Non-pigmented ciliary epithelial cell (primary cell): ENCODE results near the gene TAF7L.

Experiments used
- DNase-seq: peaks from one replicate; pipeline ENCODE4 v3.0.0-alpha.2; 2010; ENCODE audit warnings: low read depth

The TAF7L gene

DNA sequence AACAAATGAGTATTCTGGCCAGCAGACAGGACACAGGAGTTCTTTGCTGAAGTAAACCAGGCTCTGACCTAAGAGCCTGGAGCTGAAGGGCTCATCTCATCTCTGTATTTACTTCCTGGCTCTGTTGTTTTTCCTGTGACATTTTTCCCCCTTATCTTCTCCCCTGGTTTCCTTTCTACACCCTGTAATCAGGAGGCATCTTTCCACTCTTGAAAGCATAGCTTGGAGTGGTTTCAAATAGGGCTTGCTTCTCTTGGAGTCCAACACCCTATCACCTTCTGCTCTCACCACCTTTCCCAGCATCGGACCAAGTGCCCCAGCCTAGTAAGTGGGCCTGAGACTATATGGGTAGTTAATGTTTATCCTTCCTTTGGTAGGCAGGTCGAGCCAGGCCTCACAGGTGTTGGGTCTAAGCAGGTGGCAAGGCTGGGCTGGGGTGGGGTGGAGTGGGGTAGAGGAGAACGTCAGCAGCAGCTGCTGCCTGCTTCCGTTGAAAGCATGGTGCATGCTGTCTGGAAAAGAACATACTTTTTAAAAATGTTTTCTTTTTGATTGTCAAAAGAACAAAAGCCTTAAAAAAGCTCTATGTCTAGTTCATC lies 70.4 kb downstream of the TAF7L start:
- DNase-seq, result no peak

DNA sequence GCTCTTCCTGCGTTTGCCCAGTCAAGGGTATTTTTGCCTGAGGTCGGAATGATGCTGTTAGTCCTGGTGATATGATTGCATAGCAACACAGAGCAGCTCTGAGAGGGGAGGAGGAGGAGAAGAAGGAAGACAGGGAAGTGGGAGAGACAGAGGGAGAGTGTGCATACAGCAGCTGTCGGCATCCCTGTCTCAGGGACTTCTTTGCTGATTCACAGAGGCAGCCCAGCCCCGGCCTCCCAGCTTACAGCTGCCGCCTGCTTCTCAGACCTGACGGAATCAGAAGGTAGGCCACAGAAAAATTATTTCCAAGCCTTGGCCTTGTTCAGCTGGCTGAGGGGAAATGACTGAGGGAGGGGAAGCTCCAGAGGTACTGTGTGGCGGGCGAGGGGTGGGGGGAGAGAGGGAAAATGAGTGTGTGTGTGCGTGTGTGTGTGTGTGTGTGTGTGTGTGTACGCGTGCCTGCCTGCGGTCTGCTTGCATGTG lies 71.2 kb downstream of the TAF7L start:
- DNase-seq, result no peak

DNA sequence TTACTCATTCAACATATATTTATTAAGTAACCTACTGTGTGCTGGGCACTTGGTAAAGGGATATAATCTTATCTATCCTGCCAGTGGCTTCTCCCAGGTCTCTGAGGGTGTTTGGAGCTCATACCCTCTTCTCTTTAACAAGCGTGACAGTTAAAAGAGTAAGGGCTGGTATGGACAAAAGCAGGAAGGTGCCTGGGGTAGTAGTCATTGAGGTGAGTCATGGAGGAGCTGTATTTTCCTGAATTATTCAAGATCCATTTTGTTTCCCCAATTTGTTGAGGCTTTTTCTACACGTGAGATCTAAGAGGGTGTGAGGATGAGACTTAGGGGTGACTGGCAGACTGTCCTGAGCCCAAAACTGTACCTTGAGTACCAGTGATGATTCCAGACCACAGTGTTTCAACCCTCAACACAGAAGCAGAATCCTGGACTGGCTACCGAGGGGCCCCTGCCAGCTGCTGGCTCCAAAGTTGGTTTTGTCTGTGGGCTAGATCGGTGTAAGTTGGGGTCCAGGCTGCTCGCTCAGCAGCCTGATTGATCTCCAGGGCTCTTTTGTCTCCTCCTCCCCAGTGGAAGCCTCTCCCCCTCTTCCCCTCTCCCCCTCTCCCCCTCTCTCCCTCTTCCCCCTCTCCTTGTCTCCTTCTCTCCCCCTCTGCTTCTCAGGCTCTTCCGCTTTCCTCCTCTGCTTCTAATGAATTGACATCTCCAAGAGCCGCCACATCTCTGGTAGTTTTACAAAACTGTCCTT lies 71.8 kb downstream of the TAF7L start, which contains the start of gene DRP2:
Gene DRP2, plus strand, starts transcription at position 671 of the 748 bp plus-strand sequence. CDS start 11,862 bp downstream, outside the sequence.
- DNase-seq, result no peak
